ENCODE data around the gene KIAA1586. TPM values are rescaled to one million over a fixed set of nuclear protein-coding genes. Genes with fewer than 3 reads are reported as not detected.

Gene KIAA1586
- total RNA-seq, 2 experiments from 2014 or later: 11.7 to 12.5 TPM

DNA sequence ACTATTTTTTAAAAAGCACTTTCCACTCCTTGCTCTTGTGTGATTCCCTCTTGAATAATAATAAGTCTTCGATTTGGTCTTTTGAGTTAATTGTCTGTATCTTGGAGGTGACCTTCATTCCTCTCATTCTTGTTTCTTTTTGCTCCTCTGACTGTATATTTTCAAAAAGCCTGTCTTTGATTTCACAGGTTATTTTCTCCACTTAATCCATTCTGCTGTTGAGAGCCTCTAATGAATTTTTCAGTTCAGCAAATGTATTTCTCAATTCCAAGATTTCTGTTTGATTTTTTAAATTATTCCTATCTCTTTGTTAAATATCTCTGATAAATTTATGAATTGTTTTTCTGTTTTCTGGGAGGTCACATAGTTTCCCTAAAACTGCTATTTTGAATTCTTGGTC, 21.7 kb upstream of the KIAA1586 start:
- H3K4me1 Mint-ChIP-seq (ENCODE audit: low read depth): no peaks in the 10 kb centered on the region
- ChIA-PET POLR2A (no interaction called here), CTCF (no interaction called here)
- H3K27ac Mint-ChIP-seq: no peak overlapping the region
- H3K27me3 Mint-ChIP-seq: peaks cover 20% of the 10 kb centered on the region
- Histone ChIP-seq H3K36me3 (ENCODE audit: insufficient read depth, low read length) (no peaks in the 10 kb centered on the region), H3K4me3 (ENCODE audit: low read length) (no peak overlapping the region), H3K27ac (ENCODE audit: low read depth in 1 of 2, low read length in 2 of 2) (no peak overlapping the region), H3K27me3 (ENCODE audit: control insufficient read depth in 1 of 2, insufficient read depth in 2 of 2, low read length in 2 of 2) (no peaks in the 10 kb centered on the region), H3K4me1 (ENCODE audit: insufficient read depth, low read length) (no peaks in the 10 kb centered on the region), H3K9me3 (ENCODE audit: control insufficient read depth in 1 of 2, insufficient read depth in 1 of 2, low read length in 2 of 2) (peaks cover 0 to 22% of the 10 kb centered on the region in 2 experiments)
- peaks cover 11% of the 10 kb centered on the region for H3K9me3 Mint-ChIP-seq
- intact Hi-C loops (cut with DNase I, micrococcal nuclease): loop anchor here (5.0 kb wide), 2 partner anchors 122 to 317 kb away; no protein-coding TSS in a partner anchor
- ATAC-seq (ENCODE audit: poor library complexity): no peak
- peaks cover 4% of the 10 kb centered on the region for H3K36me3 Mint-ChIP-seq (ENCODE audit: low read depth)
- DNase-seq: no peak
- no peak overlapping the region for H3K4me3 Mint-ChIP-seq
- TF ChIP-seq, protein P1, sequence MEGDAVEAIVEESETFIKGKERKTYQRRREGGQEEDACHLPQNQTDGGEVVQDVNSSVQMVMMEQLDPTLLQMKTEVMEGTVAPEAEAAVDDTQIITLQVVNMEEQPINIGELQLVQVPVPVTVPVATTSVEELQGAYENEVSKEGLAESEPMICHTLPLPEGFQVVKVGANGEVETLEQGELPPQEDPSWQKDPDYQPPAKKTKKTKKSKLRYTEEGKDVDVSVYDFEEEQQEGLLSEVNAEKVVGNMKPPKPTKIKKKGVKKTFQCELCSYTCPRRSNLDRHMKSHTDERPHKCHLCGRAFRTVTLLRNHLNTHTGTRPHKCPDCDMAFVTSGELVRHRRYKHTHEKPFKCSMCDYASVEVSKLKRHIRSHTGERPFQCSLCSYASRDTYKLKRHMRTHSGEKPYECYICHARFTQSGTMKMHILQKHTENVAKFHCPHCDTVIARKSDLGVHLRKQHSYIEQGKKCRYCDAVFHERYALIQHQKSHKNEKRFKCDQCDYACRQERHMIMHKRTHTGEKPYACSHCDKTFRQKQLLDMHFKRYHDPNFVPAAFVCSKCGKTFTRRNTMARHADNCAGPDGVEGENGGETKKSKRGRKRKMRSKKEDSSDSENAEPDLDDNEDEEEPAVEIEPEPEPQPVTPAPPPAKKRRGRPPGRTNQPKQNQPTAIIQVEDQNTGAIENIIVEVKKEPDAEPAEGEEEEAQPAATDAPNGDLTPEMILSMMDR (IDR thresholded peaks at IDR 0.05): no peak

DNA sequence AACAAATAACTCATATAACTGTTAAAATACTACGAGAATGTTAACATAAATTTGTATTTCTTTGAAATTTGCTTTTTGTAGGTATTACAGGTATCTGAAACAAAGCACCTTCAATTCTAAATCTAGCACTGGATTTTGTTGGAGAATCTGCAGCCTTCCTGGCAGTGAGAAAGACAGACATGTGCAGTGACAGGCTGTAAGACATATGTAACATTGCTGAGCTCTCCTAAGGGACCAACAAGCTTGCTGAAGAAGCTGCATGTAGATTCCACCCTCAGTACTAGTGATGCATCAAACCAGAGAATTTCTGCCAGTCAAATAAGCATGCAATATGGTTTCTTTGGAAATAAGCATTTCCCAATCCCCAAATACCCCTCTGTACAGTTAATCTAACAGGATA, 20.5 kb upstream of the KIAA1586 start:
- intact Hi-C loops (cut with DNase I, micrococcal nuclease): no loop called here
- H3K4me3 ChIP-seq (ENCODE audit: low read length): no peak overlapping the region
- TF ChIP-seq, protein P1 (IDR thresholded peaks at IDR 0.05): no peak
- peaks cover 11% of the 10 kb centered on the region for H3K9me3 Mint-ChIP-seq
- ChIA-PET POLR2A (no interaction called here), CTCF (no interaction called here)
- H3K27me3 ChIP-seq (ENCODE audit: control insufficient read depth in 1 of 2, insufficient read depth in 2 of 2, low read length in 2 of 2): no peaks in the 10 kb centered on the region
- H3K27ac ChIP-seq (ENCODE audit: low read depth in 1 of 2, low read length in 2 of 2): no peak overlapping the region
- peaks cover 0 to 22% of the 10 kb centered on the region in 2 experiments for H3K9me3 ChIP-seq (ENCODE audit: control insufficient read depth in 1 of 2, insufficient read depth in 1 of 2, low read length in 2 of 2)
- DNase-seq (no peak), ATAC-seq (ENCODE audit: poor library complexity) (no peak)
- H3K27ac Mint-ChIP-seq: no peak overlapping the region
- peaks cover 21% of the 10 kb centered on the region for H3K27me3 Mint-ChIP-seq
- H3K4me3 Mint-ChIP-seq: no peak overlapping the region
- no peaks in the 10 kb centered on the region for H3K4me1 ChIP-seq (ENCODE audit: insufficient read depth, low read length)
- no peaks in the 10 kb centered on the region for H3K36me3 ChIP-seq (ENCODE audit: insufficient read depth, low read length)
- peaks cover 4% of the 10 kb centered on the region for H3K36me3 Mint-ChIP-seq (ENCODE audit: low read depth)
- H3K4me1 Mint-ChIP-seq (ENCODE audit: low read depth): no peaks in the 10 kb centered on the region

DNA sequence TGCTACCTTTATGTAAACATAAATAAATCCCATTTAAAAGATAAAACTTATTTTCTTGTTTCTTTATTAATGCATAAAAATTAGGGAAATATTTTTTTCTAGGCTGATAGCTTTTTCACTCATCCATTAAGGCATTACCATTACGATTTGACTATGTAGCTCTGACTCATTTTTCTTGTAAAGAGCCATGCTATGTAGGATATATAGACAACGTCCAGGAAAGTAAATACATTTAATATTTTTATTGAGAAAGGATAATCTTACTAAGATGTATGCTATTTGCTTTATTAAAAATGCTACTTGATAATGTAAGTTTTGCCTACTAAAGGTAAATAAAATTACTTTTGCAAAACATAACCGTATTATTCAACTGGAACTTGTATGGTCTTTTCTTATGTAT, 19.2 kb upstream of the KIAA1586 start:
- no peak overlapping the region for H3K4me3 ChIP-seq (ENCODE audit: low read length)
- peaks cover 21% of the 10 kb centered on the region for H3K27me3 Mint-ChIP-seq

More for the DNA sequence above, 19.2 kb upstream of the KIAA1586 start:
- DNase-seq (no peak), ATAC-seq (ENCODE audit: poor library complexity) (no peak)
- Mint-ChIP-seq H3K36me3 (ENCODE audit: low read depth) (peaks cover 4% of the 10 kb centered on the region), H3K27ac (no peak overlapping the region), H3K4me1 (ENCODE audit: low read depth) (no peaks in the 10 kb centered on the region), H3K4me3 (no peak overlapping the region), H3K9me3 (peaks cover 11% of the 10 kb centered on the region)
- Histone ChIP-seq H3K4me1 (ENCODE audit: insufficient read depth, low read length) (no peaks in the 10 kb centered on the region), H3K9me3 (ENCODE audit: control insufficient read depth in 1 of 2, insufficient read depth in 1 of 2, low read length in 2 of 2) (peaks cover 0 to 22% of the 10 kb centered on the region in 2 experiments), H3K27ac (ENCODE audit: low read depth in 1 of 2, low read length in 2 of 2) (no peak overlapping the region), H3K36me3 (ENCODE audit: insufficient read depth, low read length) (no peaks in the 10 kb centered on the region), H3K27me3 (ENCODE audit: control insufficient read depth in 1 of 2, insufficient read depth in 2 of 2, low read length in 2 of 2) (peaks cover 0 to 3% of the 10 kb centered on the region in 2 experiments)
- TF ChIP-seq, protein P1 (IDR thresholded peaks at IDR 0.05): no peak
- intact Hi-C loops (cut with DNase I, micrococcal nuclease): no loop called here
- CTCF ChIA-PET: no interaction called here
- POLR2A ChIA-PET: no interaction called here

All from CD4-positive, alpha-beta T cell (primary cell).